ENCODE results near the gene STX1A. TPM values are rescaled to one million over a fixed set of nuclear protein-coding genes. Genes with fewer than 3 reads are reported as not detected.

Gene STX1A
- total RNA-seq, 1 experiment from 2014 or later: 24.2 TPM

DNA sequence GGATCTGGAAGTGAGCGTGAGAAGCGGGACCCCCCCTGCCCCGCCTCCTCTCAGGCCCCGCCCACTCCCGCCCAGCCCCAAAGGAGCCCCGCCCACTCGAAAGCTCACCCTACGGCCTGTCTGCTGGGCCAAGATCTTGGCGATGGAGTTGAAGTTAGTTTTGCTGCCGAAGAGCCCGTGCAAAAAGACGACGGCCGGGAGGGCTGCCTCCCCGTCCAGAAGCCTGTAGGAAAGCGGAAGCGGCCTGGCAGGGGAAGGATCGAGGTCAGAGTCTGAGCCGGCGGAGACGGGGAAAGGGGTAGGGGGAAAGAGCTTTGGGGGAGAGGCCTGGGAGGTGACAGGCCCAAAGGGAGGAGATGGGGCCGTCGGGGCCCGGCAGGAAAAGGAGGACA lies 18.7 kb upstream of the STX1A start:
- TF ChIP-seq, protein P1, sequence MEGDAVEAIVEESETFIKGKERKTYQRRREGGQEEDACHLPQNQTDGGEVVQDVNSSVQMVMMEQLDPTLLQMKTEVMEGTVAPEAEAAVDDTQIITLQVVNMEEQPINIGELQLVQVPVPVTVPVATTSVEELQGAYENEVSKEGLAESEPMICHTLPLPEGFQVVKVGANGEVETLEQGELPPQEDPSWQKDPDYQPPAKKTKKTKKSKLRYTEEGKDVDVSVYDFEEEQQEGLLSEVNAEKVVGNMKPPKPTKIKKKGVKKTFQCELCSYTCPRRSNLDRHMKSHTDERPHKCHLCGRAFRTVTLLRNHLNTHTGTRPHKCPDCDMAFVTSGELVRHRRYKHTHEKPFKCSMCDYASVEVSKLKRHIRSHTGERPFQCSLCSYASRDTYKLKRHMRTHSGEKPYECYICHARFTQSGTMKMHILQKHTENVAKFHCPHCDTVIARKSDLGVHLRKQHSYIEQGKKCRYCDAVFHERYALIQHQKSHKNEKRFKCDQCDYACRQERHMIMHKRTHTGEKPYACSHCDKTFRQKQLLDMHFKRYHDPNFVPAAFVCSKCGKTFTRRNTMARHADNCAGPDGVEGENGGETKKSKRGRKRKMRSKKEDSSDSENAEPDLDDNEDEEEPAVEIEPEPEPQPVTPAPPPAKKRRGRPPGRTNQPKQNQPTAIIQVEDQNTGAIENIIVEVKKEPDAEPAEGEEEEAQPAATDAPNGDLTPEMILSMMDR (IDR thresholded peaks at IDR 0.05; ENCODE audit: unreplicated experiment): no peak
- ChIA-PET CTCF (interaction anchor here (0.9 to 5.0 kb wide), 6 partner anchors 12 to 287 kb away, joined by 4 to 35 read pairs (median 5); no protein-coding TSS in a partner anchor), POLR2A (interaction anchor here (0.6 to 3.0 kb wide), 20 partner anchors 18 to 1992 kb away, joined by 3 to 28 read pairs (median 6); partner anchors contain the start of genes BAZ1B, METTL27, STX1A and TBL2)
- H3K36me3 Mint-ChIP-seq (ENCODE audit: insufficient read depth, unreplicated experiment): peaks cover 20% of the 10 kb centered on the region
- peak overlapping the region; percentile 76 for H3K27ac Mint-ChIP-seq (ENCODE audit: low read depth, unreplicated experiment)
- peak; percentile 59 for DNase-seq (ENCODE audit: unreplicated experiment)
- H3K4me1 Mint-ChIP-seq (ENCODE audit: insufficient read depth, unreplicated experiment): peaks cover 14% of the 10 kb centered on the region
- H3K4me3 Mint-ChIP-seq (ENCODE audit: unreplicated experiment): peak overlapping the region; percentile 91
- no peaks in the 10 kb centered on the region for H3K9me3 Mint-ChIP-seq (ENCODE audit: unreplicated experiment)
- TSS peak; percentile 36 for BruUV-seq (replicated peaks)
- H3K27me3 Mint-ChIP-seq (ENCODE audit: insufficient read depth, unreplicated experiment): no peaks in the 10 kb centered on the region
- intact Hi-C loops (cut with micrococcal nuclease): loop anchor here (1.0 kb wide), 1 partner anchor 113 kb away; no protein-coding TSS in a partner anchor

DNA sequence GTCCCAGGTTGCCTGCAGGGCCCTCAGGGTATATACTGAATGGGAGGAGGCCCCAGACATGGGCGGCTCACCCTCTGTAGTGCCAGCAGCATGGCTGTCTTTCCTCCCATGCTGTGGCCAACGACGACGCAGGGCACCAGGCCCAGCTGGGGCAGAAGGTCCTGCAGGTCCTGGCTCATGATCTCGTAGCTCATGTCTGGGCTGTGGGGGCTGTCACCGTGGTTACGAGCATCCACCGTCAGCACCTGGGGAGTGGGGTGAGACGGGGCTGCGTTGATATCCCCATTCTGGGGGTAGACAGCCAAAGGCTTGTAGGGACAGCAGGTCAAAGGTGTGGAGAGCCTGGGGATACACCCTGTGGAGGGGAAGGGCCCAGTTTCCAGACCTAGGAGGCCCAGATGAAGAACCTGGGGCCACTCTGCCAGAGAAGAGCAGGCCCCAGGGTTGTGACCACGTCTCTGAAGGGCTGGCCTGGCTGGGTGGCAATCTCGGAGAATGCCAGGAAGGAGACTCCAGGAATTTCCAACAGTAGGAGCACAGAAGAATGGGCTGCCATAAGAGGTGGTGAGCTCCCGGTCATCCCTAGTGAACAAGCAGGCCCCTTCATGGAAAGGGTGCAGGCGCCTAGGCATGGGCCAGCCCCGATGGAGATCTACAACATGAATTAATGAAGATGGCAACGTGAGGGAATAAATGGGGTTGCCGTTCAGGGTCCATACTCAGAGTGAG lies 18.2 kb upstream of the STX1A start:
- peaks cover 20% of the 10 kb centered on the region for H3K36me3 Mint-ChIP-seq (ENCODE audit: insufficient read depth, unreplicated experiment)

DNA sequence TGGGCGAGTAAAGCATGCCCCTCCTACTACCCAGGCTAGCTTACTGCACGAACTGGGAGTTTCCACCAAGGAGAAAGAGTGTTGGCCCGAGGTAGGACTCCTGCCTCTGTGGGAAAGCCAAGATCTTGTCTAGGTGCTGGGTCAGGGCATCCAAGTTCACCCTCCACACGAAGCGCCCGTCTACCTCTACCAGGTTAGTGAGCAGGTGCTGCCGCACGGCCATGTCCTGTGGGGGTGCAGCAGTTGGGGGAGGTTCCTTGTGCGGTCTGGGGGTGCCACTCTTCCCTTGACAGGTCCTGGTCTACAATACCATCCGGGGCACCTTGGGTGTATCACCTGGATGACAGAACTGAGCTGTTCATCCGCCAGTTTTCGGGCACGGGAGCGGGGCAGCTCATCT lies 17.4 kb upstream of the STX1A start:
- intact Hi-C loops (cut with micrococcal nuclease): no loop called here
- Mint-ChIP-seq H3K27ac (ENCODE audit: low read depth, unreplicated experiment) (peak overlapping the region; percentile 75), H3K4me1 (ENCODE audit: insufficient read depth, unreplicated experiment) (peaks cover 14% of the 10 kb centered on the region), H3K9me3 (ENCODE audit: unreplicated experiment) (no peaks in the 10 kb centered on the region), H3K4me3 (ENCODE audit: unreplicated experiment) (peak overlapping the region; percentile 91), H3K27me3 (ENCODE audit: insufficient read depth, unreplicated experiment) (no peaks in the 10 kb centered on the region), H3K36me3 (ENCODE audit: insufficient read depth, unreplicated experiment) (peaks cover 24% of the 10 kb centered on the region)
- DNase-seq (ENCODE audit: unreplicated experiment): no peak
- ChIA-PET POLR2A (no interaction called here), CTCF (interaction anchor here (0.6 to 10.0 kb wide), 8 partner anchors 11 to 761 kb away, joined by 3 to 67 read pairs (median 4); no protein-coding TSS in a partner anchor)
- TF ChIP-seq, protein P1 (IDR thresholded peaks at IDR 0.05; ENCODE audit: unreplicated experiment): no peak
- BruUV-seq (replicated peaks): no TSS peak

More for the DNA sequence above, 18.2 kb upstream of the STX1A start:
- no TSS peak for BruUV-seq (replicated peaks)
- peak overlapping the region; percentile 76 for H3K27ac Mint-ChIP-seq (ENCODE audit: low read depth, unreplicated experiment)
- no peaks in the 10 kb centered on the region for H3K9me3 Mint-ChIP-seq (ENCODE audit: unreplicated experiment)
- peaks cover 14% of the 10 kb centered on the region for H3K4me1 Mint-ChIP-seq (ENCODE audit: insufficient read depth, unreplicated experiment)
- TF ChIP-seq, protein P1 (IDR thresholded peaks at IDR 0.05; ENCODE audit: unreplicated experiment): no peak
- POLR2A ChIA-PET: interaction anchor here (0.6 to 3.0 kb wide), 15 partner anchors 18 to 1993 kb away, joined by 3 to 28 read pairs (median 5); partner anchors contain the start of genes BAZ1B, METTL27, STX1A and TBL2
- intact Hi-C loops (cut with micrococcal nuclease): loop anchor here (1.0 kb wide), 1 partner anchor 114 kb away; no protein-coding TSS in a partner anchor
- CTCF ChIA-PET: interaction anchor here (0.6 to 10.0 kb wide), 7 partner anchors 12 to 761 kb away, joined by 3 to 67 read pairs (median 5); no protein-coding TSS in a partner anchor
- peak overlapping the region; percentile 91 for H3K4me3 Mint-ChIP-seq (ENCODE audit: unreplicated experiment)
- H3K27me3 Mint-ChIP-seq (ENCODE audit: insufficient read depth, unreplicated experiment): no peaks in the 10 kb centered on the region
- no peak for DNase-seq (ENCODE audit: unreplicated experiment)

DNA sequence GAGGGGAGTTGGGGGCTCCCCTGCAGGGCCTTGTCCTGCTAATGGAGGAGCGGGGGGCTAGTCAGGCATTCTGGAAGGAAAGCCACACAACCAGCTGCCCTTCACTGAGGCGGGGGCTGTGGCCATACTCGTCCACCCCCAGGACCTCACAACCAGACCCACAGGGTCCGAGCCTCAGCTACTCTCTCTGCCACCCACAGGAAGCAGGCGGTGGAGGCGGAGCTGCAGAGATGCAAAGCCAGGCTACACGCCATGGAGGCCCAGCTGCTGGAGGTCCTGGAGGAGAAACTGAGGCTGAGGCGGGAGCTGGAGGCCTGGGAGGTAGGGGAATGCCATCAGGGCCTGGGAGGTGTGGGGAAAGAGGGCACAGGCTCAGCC lies 16.0 kb upstream of the STX1A start:
- Mint-ChIP-seq H3K4me3 (ENCODE audit: unreplicated experiment) (no peak overlapping the region), H3K27ac (ENCODE audit: low read depth, unreplicated experiment) (peak overlapping the region; percentile 76), H3K4me1 (ENCODE audit: insufficient read depth, unreplicated experiment) (peaks cover 19% of the 10 kb centered on the region), H3K9me3 (ENCODE audit: unreplicated experiment) (no peaks in the 10 kb centered on the region), H3K36me3 (ENCODE audit: insufficient read depth, unreplicated experiment) (peaks cover 25% of the 10 kb centered on the region), H3K27me3 (ENCODE audit: insufficient read depth, unreplicated experiment) (no peaks in the 10 kb centered on the region)
- POLR2A ChIA-PET: interaction anchor here (0.6 to 2.2 kb wide), 8 partner anchors 10 to 581 kb away, joined by 3 to 8 read pairs (median 4); partner anchors contain the start of gene BUD23
- BruUV-seq (replicated peaks): no TSS peak
- intact Hi-C loops (cut with micrococcal nuclease): loop anchor here (2.0 kb wide), 2 partner anchors 129 to 215 kb away; no protein-coding TSS in a partner anchor
- DNase-seq (ENCODE audit: unreplicated experiment): no peak
- TF ChIP-seq, protein P1 (IDR thresholded peaks at IDR 0.05; ENCODE audit: unreplicated experiment): no peak
- CTCF ChIA-PET: interaction anchor here (0.5 to 10.0 kb wide), 11 partner anchors 9 to 152 kb away, joined by 3 to 67 read pairs (median 5); no protein-coding TSS in a partner anchor

Data from MCF 10A (cell line).